A673 (cell line): ENCODE data around the gene FCRL6. TPM values are rescaled to one million over a fixed set of nuclear protein-coding genes. Genes with fewer than 3 reads are reported as not detected.

Experiments
- Bru-seq: library from RNA; stranded (reverse); fragments of 400-500 nt; gene quantifications from one replicate; lab custom pipeline; 2021; lab: Mats Ljungman, UMichigan
- BruChase-seq, 2 experiments: library from RNA; stranded (reverse); fragments of 400-500 nt; gene quantifications; one replicate each; lab custom pipeline; 2021; lab: Mats Ljungman, UMichigan
- BruUV-seq: library from RNA; stranded (reverse); fragments of 400-500 nt; replicated peaks from 2 replicates; lab custom pipeline; 2021; lab: Mats Ljungman, UMichigan
- CTCF ChIA-PET: fragments of 300-600 bp; sonication (Branson Sonifier 250); formaldehyde crosslinking; loops from one replicate; lab custom pipeline; 2022; ENCODE audit warnings: antibody characterized with exemption; lab: Charles Lee
- POLR2A ChIA-PET: fragments of 300-600 bp; sonication (Branson Sonifier 250); formaldehyde crosslinking; loops from one replicate; lab custom pipeline; 2022; ENCODE audit warnings: antibody characterized with exemption; ENCODE audit not compliant: low non-redundant PET; lab: Charles Lee
- DNase-seq: peaks from one replicate; pipeline ENCODE4 v3.0.0-alpha.2; 2015; ENCODE audit warnings: low spot score
- H3K27ac ChIP-seq: fragments of 200-600 bp; sonication (generic); 2 replicates; pipeline ENCODE4 v1.5.1; 2016; ENCODE audit warnings: mixed run types, low read depth, mild to moderate bottlenecking, mixed read lengths, antibody characterized with exemption, low read length; ENCODE audit not compliant: poor library complexity, severe bottlenecking
- H3K27me3 ChIP-seq: fragments of 200-600 bp; sonication (generic); replicated peaks from 2 replicates; pipeline ENCODE4 v1.6.1; 2017; ENCODE audit warnings: mixed run types, low read depth, mild to moderate bottlenecking, mixed read lengths, antibody characterized with exemption, low read length; ENCODE audit not compliant: insufficient read depth, poor library complexity
- H3K36me3 ChIP-seq: fragments of 200-600 bp; sonication (generic); 2 replicates; pipeline ENCODE4 v1.6.1; 2016; ENCODE audit warnings: mixed run types, mild to moderate bottlenecking, mixed read lengths, antibody characterized with exemption, low read length; ENCODE audit not compliant: insufficient read depth, poor library complexity, severe bottlenecking
- H3K4me1 ChIP-seq: fragments of 200-600 bp; sonication (generic); 2 replicates; pipeline ENCODE4 v1.6.1; 2017; ENCODE audit warnings: mixed run types, mild to moderate bottlenecking, mixed read lengths, antibody characterized with exemption, low read length; ENCODE audit not compliant: insufficient read depth, poor library complexity, severe bottlenecking
- H3K4me3 ChIP-seq: fragments of 200-600 bp; sonication (generic); 2 replicates; pipeline ENCODE4 v1.5.1; 2016; ENCODE audit warnings: low read depth, mixed run types, mild to moderate bottlenecking, mixed read lengths, low read length; ENCODE audit not compliant: poor library complexity, severe bottlenecking
- H3K9me3 ChIP-seq: fragments of 200-600 bp; sonication (generic); 2 replicates; pipeline ENCODE4 v1.6.1; 2016; ENCODE audit warnings: mixed run types, low read depth, mild to moderate bottlenecking, mixed read lengths, antibody characterized with exemption, low read length; ENCODE audit not compliant: poor library complexity, severe bottlenecking
- EZH2 ChIP-seq: fragments of 200-600 bp; sonication (generic); IDR thresholded peaks from 2 replicates; pipeline ENCODE4 v1.6.1; 2017; ENCODE audit warnings: borderline replicate concordance, low read depth, mild to moderate bottlenecking, mixed read lengths, antibody characterized with exemption, low read length; ENCODE audit not compliant: poor library complexity, severe bottlenecking
- intact Hi-C: fragments of 100-400 bp; cut with micrococcal nuclease; formaldehyde crosslinking; loops from one replicate; pipeline ENCODE4 v1.10.0; 2022; ENCODE audit not compliant: unreplicated experiment
- long read RNA-seq: library from polyadenylated mRNA; stranded (forward); transcript quantifications from one replicate; pipeline ENCODE4 v2.0.0, GENCODE V29; 2022
- total RNA-seq: library from RNA; stranded (reverse); gene quantifications from 2 replicates; pipeline ENCODE4 v1.2.3, GENCODE V29; 2021
- TF ChIP-seq, protein P1 (sequence below): fragments of 300-800, 200-600 bp; sonication (generic); conservative IDR thresholded peaks from 2 replicates; pipeline ENCODE4 v1.5.1; 2017; ENCODE audit warnings: low read depth, mild to moderate bottlenecking, antibody characterized with exemption, low read length, moderate library complexity, mixed read lengths

Gene FCRL6, protein sequence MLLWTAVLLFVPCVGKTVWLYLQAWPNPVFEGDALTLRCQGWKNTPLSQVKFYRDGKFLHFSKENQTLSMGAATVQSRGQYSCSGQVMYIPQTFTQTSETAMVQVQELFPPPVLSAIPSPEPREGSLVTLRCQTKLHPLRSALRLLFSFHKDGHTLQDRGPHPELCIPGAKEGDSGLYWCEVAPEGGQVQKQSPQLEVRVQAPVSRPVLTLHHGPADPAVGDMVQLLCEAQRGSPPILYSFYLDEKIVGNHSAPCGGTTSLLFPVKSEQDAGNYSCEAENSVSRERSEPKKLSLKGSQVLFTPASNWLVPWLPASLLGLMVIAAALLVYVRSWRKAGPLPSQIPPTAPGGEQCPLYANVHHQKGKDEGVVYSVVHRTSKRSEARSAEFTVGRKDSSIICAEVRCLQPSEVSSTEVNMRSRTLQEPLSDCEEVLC
- 0.15 TPM in 1 of 2 replicates, not detected in the other for total RNA-seq
- percentile 21 among the genes with signal in this experiment for Bru-seq, nascent RNA
- BruChase-seq, experiment 1, labeled RNA remaining after a 2-hour chase: percentile 5 among the genes with signal in this experiment
- percentile 11 among the genes with signal in this experiment for BruChase-seq, experiment 2, labeled RNA remaining after a 6-hour chase
- long read RNA-seq: 0 reads

DNA sequence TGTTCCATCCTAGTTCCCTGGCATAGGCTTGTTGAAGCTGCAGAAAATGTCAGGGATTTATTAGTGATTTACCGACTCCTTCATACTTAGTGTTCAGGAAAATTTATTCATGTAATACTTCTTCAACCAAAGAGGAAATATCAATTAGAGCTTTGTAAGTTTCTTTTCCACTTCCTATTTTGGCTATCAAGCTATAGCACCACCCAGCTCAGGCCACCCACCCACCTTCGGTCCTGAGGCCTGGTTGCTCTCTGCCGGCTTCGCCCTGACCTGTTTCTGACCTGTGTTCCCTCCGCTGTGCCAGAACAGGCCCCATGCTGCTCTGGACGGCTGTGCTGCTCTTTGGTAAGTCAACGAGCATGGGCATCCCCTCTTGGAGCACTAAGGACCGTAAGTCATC lies at the start of gene FCRL6:
Gene FCRL6, plus strand, starts transcription at position 250 of the 400 bp plus-strand sequence. Its CDS starts 65 bp downstream, at position 315.
- intact Hi-C loops: no loop called here
- POLR2A ChIA-PET: no interaction called here
- no peaks in the 10 kb centered on the region for H3K9me3 ChIP-seq
- no peak within 1 kb of the TSS for H3K27ac ChIP-seq
- CTCF ChIA-PET: no interaction called here
- H3K27me3 ChIP-seq: no peaks in the 10 kb centered on the region
- no peak for TF ChIP-seq EZH2
- TF ChIP-seq, protein P1, sequence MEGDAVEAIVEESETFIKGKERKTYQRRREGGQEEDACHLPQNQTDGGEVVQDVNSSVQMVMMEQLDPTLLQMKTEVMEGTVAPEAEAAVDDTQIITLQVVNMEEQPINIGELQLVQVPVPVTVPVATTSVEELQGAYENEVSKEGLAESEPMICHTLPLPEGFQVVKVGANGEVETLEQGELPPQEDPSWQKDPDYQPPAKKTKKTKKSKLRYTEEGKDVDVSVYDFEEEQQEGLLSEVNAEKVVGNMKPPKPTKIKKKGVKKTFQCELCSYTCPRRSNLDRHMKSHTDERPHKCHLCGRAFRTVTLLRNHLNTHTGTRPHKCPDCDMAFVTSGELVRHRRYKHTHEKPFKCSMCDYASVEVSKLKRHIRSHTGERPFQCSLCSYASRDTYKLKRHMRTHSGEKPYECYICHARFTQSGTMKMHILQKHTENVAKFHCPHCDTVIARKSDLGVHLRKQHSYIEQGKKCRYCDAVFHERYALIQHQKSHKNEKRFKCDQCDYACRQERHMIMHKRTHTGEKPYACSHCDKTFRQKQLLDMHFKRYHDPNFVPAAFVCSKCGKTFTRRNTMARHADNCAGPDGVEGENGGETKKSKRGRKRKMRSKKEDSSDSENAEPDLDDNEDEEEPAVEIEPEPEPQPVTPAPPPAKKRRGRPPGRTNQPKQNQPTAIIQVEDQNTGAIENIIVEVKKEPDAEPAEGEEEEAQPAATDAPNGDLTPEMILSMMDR: no peak
- H3K4me3 ChIP-seq: no peak within 1 kb of the TSS
- no peaks in the 10 kb centered on the region for H3K36me3 ChIP-seq
- BruUV-seq: no TSS peak
- no peaks in the 10 kb centered on the region for H3K4me1 ChIP-seq
- DNase-seq: no peak

DNA sequence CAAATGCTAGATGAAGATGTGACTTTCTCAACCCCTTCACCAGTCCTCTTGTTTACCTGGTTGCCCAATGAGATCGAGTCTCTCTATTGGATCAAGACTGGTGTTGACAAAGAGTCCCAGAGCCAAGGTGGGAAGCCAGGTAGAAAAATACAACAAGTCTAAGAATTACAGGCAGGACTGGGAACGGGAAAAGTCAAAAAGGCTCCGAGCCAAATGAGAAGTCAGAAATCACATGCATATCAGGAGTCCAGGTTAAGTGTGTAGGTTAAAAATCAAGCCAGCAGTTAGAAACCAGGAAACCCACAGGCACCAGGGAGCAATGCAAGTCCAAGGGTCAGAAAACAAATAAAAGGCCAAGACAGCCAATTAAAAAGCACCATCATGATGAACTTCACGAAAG lies 48.8 kb upstream of the FCRL6 start:
- Histone ChIP-seq H3K36me3 (no peaks in the 10 kb centered on the region), H3K4me3 (no peak overlapping the region), H3K4me1 (no peaks in the 10 kb centered on the region), H3K27me3 (peaks cover 23% of the 10 kb centered on the region), H3K27ac (no peak overlapping the region), H3K9me3 (no peaks in the 10 kb centered on the region)
- ChIA-PET CTCF (no interaction called here), POLR2A (no interaction called here)
- BruUV-seq: no TSS peak
- DNase-seq: no peak
- intact Hi-C loops: no loop called here
- no peak for TF ChIP-seq EZH2
- TF ChIP-seq, protein P1: no peak

DNA sequence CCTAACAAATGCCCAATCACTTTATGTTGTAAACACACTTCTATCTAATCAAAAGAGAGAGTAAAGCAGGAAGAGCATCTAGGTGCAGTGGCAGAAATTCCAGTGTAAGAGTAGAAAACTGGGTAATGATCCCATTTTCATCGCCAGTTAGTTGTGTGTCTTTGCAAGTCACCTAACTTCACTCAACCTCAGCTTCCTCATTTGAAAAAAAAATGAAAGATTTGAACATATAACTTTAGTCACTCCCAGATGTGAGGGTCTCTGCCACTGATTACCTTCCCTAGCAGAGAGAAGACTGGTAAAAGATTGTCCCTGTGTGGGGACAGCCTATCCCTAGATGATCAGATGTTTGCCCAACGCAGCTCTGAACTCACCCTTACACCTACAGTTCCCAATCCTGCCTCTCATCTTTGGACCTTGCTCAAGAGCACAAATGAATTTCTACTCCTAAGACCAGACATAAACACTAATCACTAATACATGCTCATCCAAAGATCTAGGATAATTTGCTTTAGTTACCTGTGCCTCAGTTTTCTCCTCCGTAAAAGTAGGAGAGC lies 46.6 kb upstream of the FCRL6 start:
- no peak for DNase-seq
- Histone ChIP-seq H3K4me1 (no peaks in the 10 kb centered on the region), H3K27me3 (peaks cover 28% of the 10 kb centered on the region), H3K9me3 (no peaks in the 10 kb centered on the region), H3K36me3 (no peaks in the 10 kb centered on the region), H3K4me3 (no peak overlapping the region), H3K27ac (no peak overlapping the region)
- POLR2A ChIA-PET: no interaction called here
- TF ChIP-seq EZH2: no peak
- TF ChIP-seq, protein P1: no peak
- intact Hi-C loops: no loop called here
- BruUV-seq: no TSS peak
- CTCF ChIA-PET: no interaction called here
